ES-I3 (cell line): ENCODE data around the gene NPTXR.

ENCODE experiments used
- H3K36me3 ChIP-seq: 2 replicates; pipeline ENCODE4 v1.6.1; 2013; ENCODE audit warnings: mild to moderate bottlenecking, low read length, control low read depth, moderate library complexity; ENCODE audit not compliant: insufficient read depth
- H3K4me1 ChIP-seq: 2 replicates; pipeline ENCODE4 v1.6.1; 2013; ENCODE audit warnings: mild to moderate bottlenecking, control low read depth, low read length; ENCODE audit not compliant: insufficient read depth
- H3K9ac ChIP-seq: 2 replicates; pipeline ENCODE4 v1.6.1; 2013; ENCODE audit warnings: low read depth, mild to moderate bottlenecking, low read length, moderate library complexity
- H3K9me3 ChIP-seq: 2 replicates; pipeline ENCODE4 v1.6.1; 2013; ENCODE audit warnings: mild to moderate bottlenecking, low read length, moderate library complexity; ENCODE audit not compliant: control insufficient read depth, insufficient read depth

Gene NPTXR

GRCh38 chr22:38872172-38872830 lies 28.5 kb upstream of the NPTXR start, which contains the start of gene CBX6:
TSS of gene CBX6 (minus strand) at chr22:38872216. CDS start at chr22:38872190, 26 bp downstream.
- H3K9me3 ChIP-seq, result no peaks in the 10 kb centered on the region
- H3K4me1 ChIP-seq, result peaks cover 18% of the 10 kb centered on the region
- H3K9ac ChIP-seq, result peak within 1 kb of the TSS; percentile 79
- H3K36me3 ChIP-seq, result peaks cover 9% of the 10 kb centered on the region; the same call in 1 of the 2 replicates

- Histone ChIP-seq H3K9ac (peak overlapping the region; percentile 79), H3K4me1 (peaks cover 18% of the 10 kb centered on the region), H3K36me3 (peaks cover 9% of the 10 kb centered on the region; the same call in 1 of the 2 replicates), H3K9me3 (no peaks in the 10 kb centered on the region)
These were observed 27.7 kb upstream of the NPTXR start for GRCh38 chr22:38871360-38872171.

- no peaks in the 10 kb centered on the region for H3K9me3 ChIP-seq
- H3K4me1 ChIP-seq, result peaks cover 12% of the 10 kb centered on the region
- H3K36me3 ChIP-seq, result peaks cover 9% of the 10 kb centered on the region; the same call in 1 of the 2 replicates
- H3K9ac ChIP-seq, result peak overlapping the region; percentile 79
These were observed 27.0 kb upstream of the NPTXR start for GRCh38 chr22:38870791-38871359.

GRCh38 chr22:38870312-38870741 lies 26.5 kb upstream of the NPTXR start:
- Histone ChIP-seq H3K9ac (no peak overlapping the region), H3K9me3 (no peaks in the 10 kb centered on the region), H3K4me1 (peaks cover 10% of the 10 kb centered on the region), H3K36me3 (peaks cover 9% of the 10 kb centered on the region; the same call in 1 of the 2 replicates)

GRCh38 chr22:38869663-38870062 lies 25.8 kb upstream of the NPTXR start:
- H3K9me3 ChIP-seq, result no peaks in the 10 kb centered on the region
- H3K4me1 ChIP-seq, result peaks cover 15% of the 10 kb centered on the region
- H3K9ac ChIP-seq, result no peak overlapping the region
- H3K36me3 ChIP-seq, result peaks cover 9% of the 10 kb centered on the region; the same call in 1 of the 2 replicates

- peaks cover 16% of the 10 kb centered on the region for H3K4me1 ChIP-seq
- H3K9me3 ChIP-seq, result no peaks in the 10 kb centered on the region
- no peak overlapping the region for H3K9ac ChIP-seq
- peaks cover 9% of the 10 kb centered on the region; the same call in 1 of the 2 replicates for H3K36me3 ChIP-seq
These were observed 25.1 kb upstream of the NPTXR start for GRCh38 chr22:38868886-38869381.

- Histone ChIP-seq H3K9ac (no peak overlapping the region), H3K4me1 (peaks cover 15% of the 10 kb centered on the region), H3K36me3 (peaks cover 9% of the 10 kb centered on the region; the same call in 1 of the 2 replicates), H3K9me3 (no peaks in the 10 kb centered on the region)
These were observed 24.5 kb upstream of the NPTXR start for GRCh38 chr22:38868286-38868721.

GRCh38 chr22:38867471-38868285 lies 23.9 kb upstream of the NPTXR start:
- Histone ChIP-seq H3K9ac (no peak overlapping the region), H3K36me3 (peaks cover 9% of the 10 kb centered on the region; the same call in 1 of the 2 replicates), H3K9me3 (no peaks in the 10 kb centered on the region), H3K4me1 (peaks cover 14% of the 10 kb centered on the region; the same call in 1 of the 2 replicates)

GRCh38 chr22:38867124-38867455 lies 23.3 kb upstream of the NPTXR start:
- no peaks in the 10 kb centered on the region for H3K9me3 ChIP-seq
- peak overlapping the region; percentile 31; the same call in 1 of the 2 replicates for H3K9ac ChIP-seq
- peaks cover 9% of the 10 kb centered on the region; the same call in 1 of the 2 replicates for H3K36me3 ChIP-seq
- H3K4me1 ChIP-seq, result peaks cover 14% of the 10 kb centered on the region; the same call in 1 of the 2 replicates

GRCh38 chr22:38866399-38867123 lies 22.7 kb upstream of the NPTXR start:
- peaks cover 9% of the 10 kb centered on the region; the same call in 1 of the 2 replicates for H3K36me3 ChIP-seq
- H3K9me3 ChIP-seq, result no peaks in the 10 kb centered on the region
- peaks cover 14% of the 10 kb centered on the region; the same call in 1 of the 2 replicates for H3K4me1 ChIP-seq
- H3K9ac ChIP-seq, result peak overlapping the region; percentile 31; the same call in 1 of the 2 replicates

GRCh38 chr22:38866024-38866398 lies 22.2 kb upstream of the NPTXR start:
- Histone ChIP-seq H3K4me1 (peaks cover 14% of the 10 kb centered on the region; the same call in 1 of the 2 replicates), H3K9ac (peak overlapping the region; percentile 25; the same call in 1 of the 2 replicates), H3K9me3 (no peaks in the 10 kb centered on the region), H3K36me3 (peaks cover 9% of the 10 kb centered on the region; the same call in 1 of the 2 replicates)

GRCh38 chr22:38865201-38866023 lies 21.6 kb upstream of the NPTXR start:
- peaks cover 9% of the 10 kb centered on the region; the same call in 1 of the 2 replicates for H3K36me3 ChIP-seq
- no peaks in the 10 kb centered on the region for H3K9me3 ChIP-seq
- peaks cover 14% of the 10 kb centered on the region; the same call in 1 of the 2 replicates for H3K4me1 ChIP-seq
- no peak overlapping the region; the same call in 1 of the 2 replicates for H3K9ac ChIP-seq
